H1 (cell line): ENCODE results near the gene NSMCE3. TPM values are rescaled to one million over a fixed set of nuclear protein-coding genes. Genes with fewer than 3 reads are reported as not detected.

ENCODE experiments used
- CBX8 ChIP-seq: fragments of 300-800, 300-1000 bp; sonication (generic); IDR thresholded peaks from 2 replicates; pipeline ENCODE4 v1.7.1; 2016; ENCODE audit warnings: low read depth, low read length, borderline replicate concordance
- KDM5A ChIP-seq: fragments of 200-600 bp; IDR thresholded peaks from 2 replicates; pipeline ENCODE4 v1.7.1; 2012; ENCODE audit warnings: mild to moderate bottlenecking, low read length, inconsistent platforms, mixed read lengths
- NANOG ChIP-seq: IDR thresholded peaks from 2 replicates; pipeline ENCODE4 v1.6.1; 2011; ENCODE audit warnings: low read length, low read depth, mild to moderate bottlenecking, inconsistent platforms; ENCODE audit not compliant: insufficient read depth, poor library complexity, severe bottlenecking
- NRF1 ChIP-seq: IDR thresholded peaks from 2 replicates; pipeline ENCODE4 v1.6.1; 2011; ENCODE audit warnings: mild to moderate bottlenecking, low read depth, low read length, improper control_type of control experiment
- POU5F1 ChIP-seq: IDR thresholded peaks from 2 replicates; pipeline ENCODE4 v1.6.1; 2011; ENCODE audit warnings: low read depth, mild to moderate bottlenecking, low read length, moderate library complexity
- polyA plus RNA-seq, 7 experiments: library from polyadenylated mRNA; depleted of rRNA in 3 of 7; stranded (reverse) in 5 of 7; unstranded in 2 of 7; fragments of >200 nt in 5 of 7; fragments of 200-250 nt in 2 of 7; gene quantifications; 1 replicate in 5 of 7; 2 replicates in 1 of 7; 4 replicates in 1 of 7; pipeline versions ENCODE4 v1.2.1 to v1.2.3, GENCODE V29; 2011 to 2013; ENCODE audit warnings: missing spikeins in 2 of 7, mixed read lengths in 2 of 7
- total RNA-seq: library from RNA; stranded (reverse); fragmentation: NEBNext Ultra II Directional; extraction: Animal tissue kit (Norgen Biotek cat#: 25700); gene quantifications from 2 replicates; pipeline ENCODE4 v1.2.1, GENCODE V29; 2021

NSMCE3 gene
- total and polyA plus RNA-seq, 2 of the 8 experiments (the other 6 are each of a cell fraction or from before 2014, with no cell fraction given) = 4.3 to 6.7 TPM

DNA sequence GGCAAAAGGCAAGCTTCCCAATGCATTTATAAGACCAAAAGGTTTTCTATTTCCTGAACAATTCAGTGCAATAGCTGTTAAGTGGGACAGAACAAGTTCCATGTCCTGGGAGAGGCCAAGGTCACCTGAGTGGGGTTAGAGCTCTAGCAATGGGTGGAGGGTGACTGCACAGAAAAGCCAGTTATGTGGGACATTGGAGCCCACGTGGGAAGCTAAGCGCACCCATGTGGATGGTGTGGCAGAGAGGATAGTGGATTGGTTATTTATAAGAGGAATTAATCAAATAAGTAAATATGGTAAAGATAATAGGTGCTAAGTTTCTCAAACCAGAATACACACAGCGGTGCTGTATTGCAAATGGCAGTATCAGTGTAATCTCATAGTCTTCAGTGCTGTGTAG is 6.3 kb downstream of the NSMCE3 start (continued):
- TF ChIP-seq NANOG = no peak
- no peak for TF ChIP-seq CBX8
- TF ChIP-seq POU5F1 = no peak
- no peak for TF ChIP-seq KDM5A
- TF ChIP-seq NRF1 = no peak
